Ishikawa (cell line): ENCODE data around the gene DPYSL5.

ENCODE experiments used
- CEBPB ChIP-seq: IDR thresholded peaks from 2 replicates; pipeline ENCODE4 v1.6.1; 2012
- CREB1 ChIP-seq: IDR thresholded peaks from 2 replicates; pipeline ENCODE4 v1.6.1; 2012; ENCODE audit warnings: low read depth
- EP300 ChIP-seq: IDR thresholded peaks from 2 replicates; pipeline ENCODE4 v1.6.1; 2012; ENCODE audit warnings: borderline replicate concordance
- MAX ChIP-seq: IDR thresholded peaks from 2 replicates; pipeline ENCODE4 v1.6.1; 2012
- RAD21 ChIP-seq: IDR thresholded peaks from 2 replicates; pipeline ENCODE4 v1.6.1; 2012; ENCODE audit warnings: low read depth
- REST ChIP-seq: IDR thresholded peaks from 2 replicates; pipeline ENCODE4 v1.6.1; 2012; ENCODE audit warnings: low read depth, mild to moderate bottlenecking
- TAF1 ChIP-seq: IDR thresholded peaks from 2 replicates; pipeline ENCODE4 v1.6.1; 2012; ENCODE audit warnings: low read depth, mild to moderate bottlenecking
- USF1 ChIP-seq: IDR thresholded peaks from 2 replicates; pipeline ENCODE4 v1.6.1; 2012

- TF ChIP-seq TAF1 (no peak), REST (no peak), MAX (no peak), CREB1 (no peak), EP300 (no peak), CEBPB (no peak), RAD21 (no peak), USF1 (no peak)
Observed at GRCh38 chr2:26934985-26935384, 87.1 kb downstream of the DPYSL5 start.
